ENCODE data around the gene CABP1.

CABP1 gene

GRCh38 chr12:120693848-120694247 lies 53.4 kb downstream of the CABP1 start:
- no peak for DNase-seq (ENCODE audit: low spot score)

DNA sequence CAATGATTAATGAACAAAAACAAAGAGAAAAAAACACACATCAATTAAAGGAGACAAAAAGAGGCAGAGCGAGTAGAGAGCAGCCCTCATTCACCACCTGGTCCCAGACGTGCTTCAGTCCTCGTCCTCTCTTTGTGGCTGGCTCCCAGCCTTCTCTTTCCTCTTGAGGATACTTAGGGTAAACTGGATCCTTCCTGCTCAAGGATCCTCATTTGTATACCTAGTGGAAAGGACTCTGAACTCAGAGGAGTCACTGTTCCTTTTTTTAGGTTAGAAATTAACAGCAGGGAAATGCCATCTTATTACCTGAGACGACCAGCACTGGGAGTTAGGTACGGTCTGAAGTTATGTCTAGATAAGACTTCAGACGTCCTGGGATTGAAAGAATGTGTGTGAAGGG lies 56.2 kb downstream of the CABP1 start:
- DNase-seq (ENCODE audit: low spot score), result no peak

DNA sequence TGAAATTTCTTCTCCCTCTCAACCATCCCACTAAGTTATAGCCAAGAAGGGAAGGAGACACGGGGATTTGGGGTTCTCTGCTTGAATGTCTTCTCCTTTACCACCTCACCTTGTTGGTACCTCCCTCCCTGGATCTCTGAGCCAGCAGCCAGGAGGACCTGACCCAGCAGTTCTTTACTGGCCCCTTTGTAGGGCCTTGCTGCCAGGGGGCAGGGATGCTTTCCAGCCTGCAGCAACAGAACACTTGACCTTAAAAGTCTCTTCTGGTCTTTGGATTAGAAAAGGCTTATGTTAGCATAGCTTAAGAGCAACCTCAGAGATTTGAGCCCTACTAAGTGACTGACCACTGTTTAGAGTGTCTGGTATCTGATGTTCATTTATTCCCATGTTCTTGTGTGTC lies 56.9 kb downstream of the CABP1 start:
- no peak for DNase-seq (ENCODE audit: low spot score)

DNA sequence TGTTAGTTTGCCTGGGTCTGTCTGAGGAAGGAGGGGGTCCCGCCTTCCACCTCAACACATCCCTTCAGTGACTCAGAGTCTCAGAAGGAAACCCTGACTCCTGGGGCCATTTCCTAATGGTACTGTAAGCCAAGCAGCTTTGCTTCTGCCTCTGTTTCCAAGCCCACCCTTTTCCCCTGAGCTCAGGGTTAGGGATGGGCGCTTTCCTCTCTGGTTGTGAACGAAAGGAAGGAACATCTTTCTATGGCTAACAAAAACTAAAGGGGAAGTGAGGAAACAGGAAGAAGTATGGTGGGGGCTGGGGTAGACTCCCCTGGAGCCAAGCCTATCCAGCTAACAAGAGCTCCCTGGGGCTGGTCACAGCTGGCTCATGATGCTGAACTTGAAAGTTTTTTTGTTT lies 58.2 kb downstream of the CABP1 start:
- no peak for DNase-seq (ENCODE audit: low spot score)

- DNase-seq (ENCODE audit: low spot score), result no peak
Observed at GRCh38 chr12:120699553-120699952, 59.1 kb downstream of the CABP1 start.

- peak; percentile 46 for DNase-seq (ENCODE audit: low spot score)
Observed at GRCh38 chr12:120700886-120701285, 60.5 kb downstream of the CABP1 start.

GRCh38 chr12:120702637-120703036 lies 62.2 kb downstream of the CABP1 start:
- no peak for DNase-seq (ENCODE audit: low spot score)

DNA sequence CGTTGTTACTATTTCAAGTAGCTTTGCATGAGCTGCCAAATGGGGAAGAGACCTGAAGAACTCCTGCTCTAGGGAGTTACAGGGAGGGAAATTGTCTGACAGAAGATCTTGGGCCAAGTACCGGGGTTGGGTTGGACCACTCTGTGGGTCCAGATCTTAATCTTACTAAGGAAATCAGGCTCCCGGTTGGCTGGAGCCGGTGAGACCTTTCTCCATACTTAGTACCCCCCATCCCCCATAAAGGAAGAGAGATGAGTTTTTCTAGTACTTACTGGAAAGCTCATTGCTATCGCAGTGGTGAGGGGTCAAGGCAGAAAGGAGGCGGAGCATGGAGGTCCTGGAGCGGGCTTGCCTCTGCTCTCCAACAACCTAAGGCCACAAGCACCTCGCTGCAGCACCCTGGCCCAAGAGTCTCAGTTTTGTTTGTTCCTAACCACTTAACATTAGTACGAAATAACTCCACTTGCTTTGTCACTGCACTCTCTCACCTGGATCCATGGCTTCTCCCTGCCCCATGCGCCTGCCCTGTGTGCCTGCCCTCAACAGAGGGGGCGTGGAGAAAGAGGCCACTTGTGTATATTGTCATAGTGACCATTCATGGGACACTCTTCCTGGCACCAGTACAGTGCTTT lies 63.0 kb downstream of the CABP1 start:
- no peak for DNase-seq (ENCODE audit: low spot score)

GRCh38 chr12:120705618-120706017 lies 65.2 kb downstream of the CABP1 start:
- DNase-seq (ENCODE audit: low spot score), result no peak

GRCh38 chr12:120706029-120706428 lies 65.6 kb downstream of the CABP1 start:
- DNase-seq (ENCODE audit: low spot score), result no peak

- no peak for DNase-seq (ENCODE audit: low spot score)
Observed at GRCh38 chr12:120708651-120709050, 68.2 kb downstream of the CABP1 start.

GRCh38 chr12:120710031-120710804 lies 69.8 kb downstream of the CABP1 start, which contains the start of gene UNC119B:
TSS of gene UNC119B (plus strand) at chr12:120710458. CDS start at chr12:120710475, 17 bp downstream.
- peak; percentile 94 for DNase-seq (ENCODE audit: low spot score)

- peak; percentile 51 for DNase-seq (ENCODE audit: low spot score)
Observed at GRCh38 chr12:120710805-120711296, 70.4 kb downstream of the CABP1 start.

- DNase-seq (ENCODE audit: low spot score), result no peak
Observed at GRCh38 chr12:120711411-120711810, 71.0 kb downstream of the CABP1 start.

GRCh38 chr12:120712610-120713009 lies 72.2 kb downstream of the CABP1 start:
- DNase-seq (ENCODE audit: low spot score), result no peak

GRCh38 chr12:120713861-120714482 lies 73.5 kb downstream of the CABP1 start:
- DNase-seq (ENCODE audit: low spot score), result peak; percentile 75
